GM12892 (cell line): ENCODE measurements around the gene CCDC134.

Experiments
- POLR2A ChIP-seq: IDR thresholded peaks from 2 replicates; pipeline ENCODE4 v1.6.1; 2011; ENCODE audit warnings: low read depth, low read length, control low read depth
- POLR2AphosphoS5 ChIP-seq: IDR thresholded peaks from 2 replicates; pipeline ENCODE4 v1.6.1; 2011; ENCODE audit warnings: low read depth, low read length, control low read depth
- TAF1 ChIP-seq: IDR thresholded peaks from 2 replicates; pipeline ENCODE4 v1.6.1; 2011; ENCODE audit warnings: low read depth, mild to moderate bottlenecking, control low read depth, low read length, borderline replicate concordance

- TF ChIP-seq POLR2A = no peak
- no peak for TF ChIP-seq POLR2AphosphoS5
- no peak for TF ChIP-seq TAF1
These were observed 19.0 kb upstream of the CCDC134 start for GRCh38 chr22:41781507-41781906.
